HG03045 (cell line): Measurements from ENCODE around the gene TMEM150A.
"Not testable (repeated sequence)": the region's sequence is repeated elsewhere in the genome, so short reads cannot be mapped to it uniquely, and the experiment has no call there.

Experiments
- ATAC-seq: cut with Tn5 transposase; IDR thresholded peaks from one replicate; pipeline ENCODE4 v1.9.1; 2021; ENCODE audit warnings: mild to moderate bottlenecking, moderate library complexity; ENCODE audit not compliant: unreplicated experiment

Gene TMEM150A

GRCh38 chr2:85577386-85578242 lies 24.9 kb downstream of the TMEM150A start, which contains the start of gene VAMP8:
Gene VAMP8 (plus strand): TSS chr2:85577586. CDS start chr2:85577647, 61 bp downstream.
- ATAC-seq, result peak; percentile 61

DNA sequence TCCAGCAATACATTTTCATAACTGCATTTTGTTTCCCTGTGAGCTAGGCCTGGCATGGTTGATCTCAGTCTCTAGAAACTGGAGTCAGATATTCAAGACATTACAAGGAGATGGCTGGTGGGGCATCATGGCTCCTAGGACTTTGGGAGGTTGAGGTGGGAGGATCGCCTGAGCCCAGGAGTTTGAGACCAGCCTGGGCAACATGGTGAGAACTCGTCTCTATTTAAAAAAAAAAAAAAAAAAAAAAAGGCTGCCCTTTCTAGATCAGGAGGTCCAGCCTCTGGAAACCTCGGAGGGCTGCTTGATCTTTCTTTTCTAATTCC lies 25.5 kb downstream of the TMEM150A start:
- no peak for ATAC-seq

DNA sequence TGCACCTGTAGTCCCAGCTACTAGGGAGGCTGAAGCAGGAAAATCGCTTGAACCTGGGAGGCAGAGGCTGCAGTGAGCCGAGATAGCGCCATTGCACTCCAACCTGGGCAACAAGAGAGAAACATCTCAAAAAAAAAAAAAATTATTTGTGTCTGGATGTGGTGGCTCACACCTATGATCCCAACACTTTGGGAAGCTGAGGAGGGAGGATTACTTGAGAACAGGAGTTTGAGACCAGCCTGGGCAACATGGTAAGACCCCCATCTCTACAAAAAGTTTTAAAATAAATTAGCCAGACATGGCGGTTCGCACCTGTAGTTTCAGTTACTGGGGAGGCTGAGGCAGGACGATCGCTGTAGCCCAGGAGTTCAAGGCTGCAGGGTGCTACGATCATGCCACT lies 26.8 kb downstream of the TMEM150A start:
- ATAC-seq, result no peak

GRCh38 chr2:85566265-85566664 lies 36.2 kb downstream of the TMEM150A start:
- ATAC-seq, result no peak

GRCh38 chr2:85564144-85564563 lies 38.3 kb downstream of the TMEM150A start:
- no peak for ATAC-seq

GRCh38 chr2:85561280-85562212 lies 41.0 kb downstream of the TMEM150A start, which contains the start of gene GGCX:
Gene GGCX (minus strand): TSS chr2:85561493. CDS start chr2:85561428, 65 bp downstream.
- ATAC-seq, result peak; percentile 92

DNA sequence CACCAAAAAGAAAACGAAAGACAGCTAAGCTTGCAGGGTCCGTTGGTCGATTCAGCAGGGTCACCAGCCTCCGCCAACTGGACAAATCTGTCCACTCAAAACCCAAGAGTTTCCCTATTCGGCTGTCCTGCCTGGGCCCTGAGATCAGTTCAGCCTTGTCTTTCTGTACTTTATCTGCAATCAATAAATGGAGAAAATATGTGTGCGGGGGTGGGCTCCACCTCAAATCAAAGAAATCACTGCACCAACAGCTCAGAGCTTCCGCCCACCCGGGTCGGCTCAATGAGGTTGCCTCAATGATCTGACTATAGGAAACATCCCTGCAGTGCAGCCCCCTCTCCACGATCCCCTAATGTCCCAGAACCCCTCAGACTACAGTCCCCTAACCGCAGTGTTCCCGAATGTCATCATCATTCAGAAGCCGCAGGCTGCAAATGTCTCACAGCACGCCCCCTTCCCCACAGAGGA lies 41.7 kb downstream of the TMEM150A start:
- peak; percentile 33 for ATAC-seq

DNA sequence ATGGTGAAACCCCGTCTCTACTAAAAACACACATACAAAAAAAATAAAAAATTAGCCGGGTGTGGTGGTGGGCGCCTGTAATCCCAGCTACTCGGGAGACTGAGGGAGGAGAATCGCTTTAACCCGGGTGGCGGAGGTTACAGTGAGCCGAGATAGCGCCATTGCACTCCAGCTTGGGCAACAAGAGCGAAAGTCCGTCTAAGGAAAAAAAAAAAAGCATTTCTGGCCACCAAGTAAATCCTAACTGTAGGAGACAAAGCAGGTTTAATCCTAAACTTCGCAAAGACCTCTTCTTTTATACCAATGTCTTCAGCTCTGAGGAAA lies 42.1 kb downstream of the TMEM150A start:
- not testable (repeated sequence) for ATAC-seq

- no peak for ATAC-seq
Observed at GRCh38 chr2:85558160-85558559, 44.3 kb downstream of the TMEM150A start.

GRCh38 chr2:85557130-85557529 lies 45.4 kb downstream of the TMEM150A start:
- ATAC-seq, result no peak

DNA sequence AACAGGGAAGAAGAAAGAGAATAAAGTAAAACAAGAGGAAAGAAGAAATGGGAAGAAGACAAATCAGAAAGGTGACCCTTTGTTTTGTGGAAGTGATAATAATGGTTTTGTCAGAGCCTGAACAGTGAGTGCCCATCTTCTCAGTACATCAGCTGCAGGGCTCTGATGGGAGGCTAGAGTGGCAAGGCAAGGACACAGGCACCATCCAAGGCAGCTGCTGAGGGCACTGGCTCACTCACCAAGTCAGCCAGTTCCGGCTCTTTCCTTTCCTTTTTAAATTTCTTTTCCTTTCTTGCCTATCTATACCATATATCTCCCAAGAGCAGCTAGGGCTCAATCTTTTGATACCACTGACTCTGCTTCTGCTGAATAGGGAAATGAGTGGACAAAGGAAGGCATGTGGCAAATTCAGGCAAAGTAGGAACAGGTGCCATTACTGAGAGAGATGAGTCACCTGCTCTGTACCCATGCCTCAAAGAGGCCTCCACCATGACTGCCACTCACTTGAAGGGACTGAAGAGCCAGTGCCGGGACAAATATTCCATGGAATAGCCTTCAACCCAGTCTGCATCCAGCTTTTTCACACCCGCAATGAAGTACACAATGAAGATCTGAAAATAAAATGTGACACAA lies 47.4 kb downstream of the TMEM150A start:
- ATAC-seq, result no peak

- no peak for ATAC-seq
Observed at GRCh38 chr2:85553184-85553583, 49.3 kb downstream of the TMEM150A start.

DNA sequence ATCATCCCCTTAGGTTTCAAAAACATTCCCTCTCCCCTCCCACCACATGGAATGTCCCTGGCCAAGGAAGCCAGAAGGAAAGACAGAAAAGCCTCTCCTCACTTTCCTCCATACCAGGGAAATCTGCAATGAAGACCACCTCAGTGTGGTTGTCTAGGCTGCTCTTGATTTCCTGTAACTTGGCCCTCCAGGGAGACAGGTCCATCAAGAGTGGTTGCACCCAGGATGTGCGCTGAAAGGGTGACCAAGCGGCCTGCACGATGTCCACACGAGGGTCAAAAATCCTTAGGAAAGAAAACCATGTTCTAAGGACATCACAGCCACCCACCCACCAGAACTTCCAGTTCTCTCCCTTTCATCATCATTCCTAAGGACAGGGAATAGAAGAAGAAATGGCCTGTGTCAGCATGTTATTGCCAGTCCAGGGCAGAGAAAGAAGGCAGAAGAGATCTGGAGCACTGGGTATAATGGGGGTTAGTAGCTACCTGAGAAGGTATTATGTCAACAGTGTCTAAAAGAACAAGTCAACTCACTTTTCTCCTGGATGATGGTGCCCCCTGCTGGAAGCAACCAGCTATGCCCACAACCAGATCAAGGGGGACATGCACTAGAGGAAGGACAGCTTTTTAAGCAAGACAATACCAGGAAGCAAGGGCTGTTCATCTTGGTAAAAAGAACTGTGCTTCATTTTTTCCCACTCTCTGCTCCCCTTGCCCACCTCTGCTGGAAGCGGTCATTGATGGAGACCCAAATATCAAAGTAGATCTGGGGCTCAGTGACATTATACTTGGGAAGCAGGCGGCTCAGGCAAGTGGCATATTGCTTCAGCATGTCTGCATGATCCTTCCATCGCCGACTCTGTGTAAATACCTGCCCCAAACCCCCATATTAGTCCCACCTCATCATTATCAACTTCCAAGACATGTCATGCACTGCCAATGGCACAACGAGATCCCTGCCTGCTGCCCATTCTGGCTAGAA lies 50.5 kb downstream of the TMEM150A start:
- no peak for ATAC-seq

DNA sequence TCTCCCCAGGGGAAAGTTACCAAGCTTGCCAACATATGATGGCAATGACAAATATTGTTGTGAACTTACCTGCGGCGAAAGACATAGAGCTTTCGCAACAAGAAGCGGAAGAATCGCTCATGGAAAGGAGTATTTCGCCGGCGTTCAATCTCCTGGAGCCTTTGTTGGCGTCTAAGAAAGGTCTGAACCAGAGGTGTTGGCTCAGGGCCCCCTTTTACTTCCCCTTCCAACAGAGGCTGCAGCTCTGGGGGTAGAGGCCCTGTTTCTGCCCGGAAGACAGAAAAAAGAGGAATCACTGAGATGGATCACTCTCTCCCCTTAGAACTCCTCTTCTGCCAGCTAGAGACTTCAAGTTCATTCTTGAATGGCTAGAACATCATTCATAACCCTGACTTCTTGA lies 52.0 kb downstream of the TMEM150A start:
- no peak for ATAC-seq

GRCh38 chr2:85549826-85550225 lies 52.7 kb downstream of the TMEM150A start:
- ATAC-seq, result no peak

DNA sequence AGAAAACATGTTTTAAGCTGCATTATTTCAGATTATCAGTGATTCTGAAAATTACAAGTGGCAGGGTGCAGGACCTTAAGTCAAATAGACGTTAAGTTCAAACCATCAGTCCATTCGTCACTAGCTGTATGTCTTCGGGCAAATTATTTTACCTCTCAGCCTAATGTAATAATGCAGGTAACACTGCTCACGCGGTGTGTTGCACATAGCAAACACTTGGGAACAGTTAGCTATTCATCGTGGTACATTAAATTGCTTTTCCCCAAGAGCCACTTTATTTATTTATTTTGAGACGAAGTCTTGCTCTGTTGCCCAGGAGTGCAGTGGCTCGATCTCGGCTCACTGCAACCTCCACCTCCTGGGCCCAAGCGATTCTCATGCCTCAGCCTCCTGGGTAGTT lies 53.4 kb downstream of the TMEM150A start:
- ATAC-seq, result no peak

DNA sequence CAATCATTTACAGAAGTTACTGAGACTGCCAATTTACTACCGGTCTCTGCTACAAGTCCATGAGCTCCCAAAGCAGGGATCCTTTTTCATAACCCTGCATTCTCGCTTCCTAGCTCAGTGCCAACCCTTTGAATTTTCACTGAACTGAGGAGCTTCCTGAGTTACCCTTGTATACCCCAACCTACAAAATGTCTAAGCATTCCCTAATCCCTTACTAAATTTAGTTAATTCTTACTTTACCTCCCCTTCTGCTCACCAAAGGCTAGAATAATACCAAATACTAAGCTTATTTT lies 53.9 kb downstream of the TMEM150A start:
- no peak for ATAC-seq
